ENCODE data around the gene FNDC3A.
"Not testable (repeated sequence)": the region's sequence is repeated elsewhere in the genome, so short reads cannot be mapped to it uniquely, and the experiment has no call there.

Gene FNDC3A

GRCh38 chr13:48990900-48991299, 15.2 kb downstream of the FNDC3A start:
- Histone ChIP-seq H3K36me3 (no peaks in the 10 kb centered on the region), H3K4me3 (ENCODE audit: low read depth in 1 of 2, low read length in 1 of 2) (no peak overlapping the region), H3K9me3 (no peaks in the 10 kb centered on the region), H3K27ac (no peak overlapping the region), H3K4me1 (ENCODE audit: control insufficient read depth in 1 of 2, insufficient read depth in 1 of 2, low read depth in 1 of 2, low read length in 1 of 2) (peaks cover 9 to 17% of the 10 kb centered on the region in 2 experiments), H3K27me3 (no peaks in the 10 kb centered on the region)
- TF ChIP-seq CTCF (IDR thresholded peaks at IDR 0.05), result no peak

GRCh38 chr13:48993150-48993549, 17.4 kb downstream of the FNDC3A start:
- Histone ChIP-seq H3K4me3 (ENCODE audit: low read depth in 1 of 2, low read length in 1 of 2) (no peak overlapping the region), H3K27me3 (no peaks in the 10 kb centered on the region), H3K4me1 (ENCODE audit: control insufficient read depth in 1 of 2, insufficient read depth in 1 of 2, low read depth in 1 of 2, low read length in 1 of 2) (peaks cover 9 to 10% of the 10 kb centered on the region in 2 experiments), H3K9me3 (no peaks in the 10 kb centered on the region), H3K36me3 (no peaks in the 10 kb centered on the region), H3K27ac (no peak overlapping the region)
- TF ChIP-seq CTCF (IDR thresholded peaks at IDR 0.05), result no peak

GRCh38 chr13:48994706-48995105, 19.0 kb downstream of the FNDC3A start:
- no peak for TF ChIP-seq CTCF (IDR thresholded peaks at IDR 0.05)

GRCh38 chr13:48998641-48999292, 23.1 kb downstream of the FNDC3A start:
- TF ChIP-seq CTCF (IDR thresholded peaks at IDR 0.05), result no peak
- peaks cover 9 to 10% of the 10 kb centered on the region in 2 experiments for H3K4me1 ChIP-seq (ENCODE audit: control insufficient read depth in 1 of 2, insufficient read depth in 1 of 2, low read depth in 1 of 2, low read length in 1 of 2)
- H3K27me3 ChIP-seq, result no peaks in the 10 kb centered on the region
- no peak overlapping the region for H3K4me3 ChIP-seq (ENCODE audit: low read depth in 1 of 2, low read length in 1 of 2)
- no peaks in the 10 kb centered on the region for H3K36me3 ChIP-seq
- H3K27ac ChIP-seq, result no peak overlapping the region
- no peaks in the 10 kb centered on the region for H3K9me3 ChIP-seq

More at GRCh38 chr13:48994706-48995105, 19.0 kb downstream of the FNDC3A start:
- Histone ChIP-seq H3K27me3 (no peaks in the 10 kb centered on the region), H3K36me3 (no peaks in the 10 kb centered on the region), H3K4me3 (ENCODE audit: low read depth in 1 of 2, low read length in 1 of 2) (no peak overlapping the region), H3K27ac (no peak overlapping the region), H3K4me1 (ENCODE audit: control insufficient read depth in 1 of 2, insufficient read depth in 1 of 2, low read depth in 1 of 2, low read length in 1 of 2) (peaks cover 9 to 10% of the 10 kb centered on the region in 2 experiments), H3K9me3 (no peaks in the 10 kb centered on the region)

GRCh38 chr13:49000247-49000646, 24.5 kb downstream of the FNDC3A start:
- Histone ChIP-seq H3K4me3 (ENCODE audit: low read depth in 1 of 2, low read length in 1 of 2) (no peak overlapping the region), H3K27me3 (no peaks in the 10 kb centered on the region), H3K36me3 (no peaks in the 10 kb centered on the region), H3K4me1 (ENCODE audit: control insufficient read depth in 1 of 2, insufficient read depth in 1 of 2, low read depth in 1 of 2, low read length in 1 of 2) (no peaks in the 10 kb centered on the region), H3K9me3 (no peaks in the 10 kb centered on the region), H3K27ac (no peak overlapping the region)
- TF ChIP-seq CTCF (IDR thresholded peaks at IDR 0.05), result no peak

GRCh38 chr13:49018986-49019635, 43.4 kb downstream of the FNDC3A start:
- H3K27ac ChIP-seq; H3K4me3 ChIP-seq (ENCODE audit: low read depth in 1 of 2, low read length in 1 of 2); H3K9me3 ChIP-seq; H3K36me3 ChIP-seq; H3K27me3 ChIP-seq; H3K4me1 ChIP-seq (ENCODE audit: control insufficient read depth in 1 of 2, insufficient read depth in 1 of 2, low read depth in 1 of 2, low read length in 1 of 2): not testable (repeated sequence)

All from neutrophil (primary cell).